ENCODE measurements around the gene KRTAP3-2. TPM values are rescaled to one million over a fixed set of nuclear protein-coding genes. Genes with fewer than 3 reads are reported as not detected.

Gene KRTAP3-2
- total RNA-seq, 1 donor from 2014 or later: not detected

DNA sequence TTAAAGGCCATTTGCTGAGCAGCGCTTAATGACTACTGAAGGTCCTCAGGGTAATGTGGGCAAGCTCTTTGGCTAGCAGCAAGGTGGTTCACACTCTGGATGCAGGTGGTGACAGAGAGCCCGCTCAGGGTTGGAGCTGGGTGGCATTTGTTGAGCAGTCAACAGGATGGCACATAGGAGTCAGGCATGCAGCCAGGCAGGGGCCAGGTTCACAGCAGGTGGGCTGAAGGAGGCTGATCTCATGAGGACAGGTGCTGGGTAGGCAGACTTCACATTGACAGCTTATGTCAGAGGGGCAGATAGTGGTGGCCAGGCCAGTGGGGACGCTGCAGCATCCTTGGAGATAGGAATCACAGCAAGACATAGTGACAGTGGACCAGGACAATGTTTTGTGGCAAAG is 4.7 kb upstream of the KRTAP3-2 start:
- Histone ChIP-seq H3K27ac (no peak overlapping the region), H3K4me1 (no peaks in the 10 kb centered on the region), H3K27me3 (no peaks in the 10 kb centered on the region), H3K9me3 (no peaks in the 10 kb centered on the region), H3K36me3 (no peaks in the 10 kb centered on the region), H3K4me3 (no peak overlapping the region)
- no peak for DNase-seq (ENCODE audit: low spot score in 2 of 2)
- intact Hi-C loops (cut with DNase I): no loop called here
- TF ChIP-seq, protein P1, sequence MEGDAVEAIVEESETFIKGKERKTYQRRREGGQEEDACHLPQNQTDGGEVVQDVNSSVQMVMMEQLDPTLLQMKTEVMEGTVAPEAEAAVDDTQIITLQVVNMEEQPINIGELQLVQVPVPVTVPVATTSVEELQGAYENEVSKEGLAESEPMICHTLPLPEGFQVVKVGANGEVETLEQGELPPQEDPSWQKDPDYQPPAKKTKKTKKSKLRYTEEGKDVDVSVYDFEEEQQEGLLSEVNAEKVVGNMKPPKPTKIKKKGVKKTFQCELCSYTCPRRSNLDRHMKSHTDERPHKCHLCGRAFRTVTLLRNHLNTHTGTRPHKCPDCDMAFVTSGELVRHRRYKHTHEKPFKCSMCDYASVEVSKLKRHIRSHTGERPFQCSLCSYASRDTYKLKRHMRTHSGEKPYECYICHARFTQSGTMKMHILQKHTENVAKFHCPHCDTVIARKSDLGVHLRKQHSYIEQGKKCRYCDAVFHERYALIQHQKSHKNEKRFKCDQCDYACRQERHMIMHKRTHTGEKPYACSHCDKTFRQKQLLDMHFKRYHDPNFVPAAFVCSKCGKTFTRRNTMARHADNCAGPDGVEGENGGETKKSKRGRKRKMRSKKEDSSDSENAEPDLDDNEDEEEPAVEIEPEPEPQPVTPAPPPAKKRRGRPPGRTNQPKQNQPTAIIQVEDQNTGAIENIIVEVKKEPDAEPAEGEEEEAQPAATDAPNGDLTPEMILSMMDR (IDR thresholded peaks at IDR 0.05): no peak

DNA sequence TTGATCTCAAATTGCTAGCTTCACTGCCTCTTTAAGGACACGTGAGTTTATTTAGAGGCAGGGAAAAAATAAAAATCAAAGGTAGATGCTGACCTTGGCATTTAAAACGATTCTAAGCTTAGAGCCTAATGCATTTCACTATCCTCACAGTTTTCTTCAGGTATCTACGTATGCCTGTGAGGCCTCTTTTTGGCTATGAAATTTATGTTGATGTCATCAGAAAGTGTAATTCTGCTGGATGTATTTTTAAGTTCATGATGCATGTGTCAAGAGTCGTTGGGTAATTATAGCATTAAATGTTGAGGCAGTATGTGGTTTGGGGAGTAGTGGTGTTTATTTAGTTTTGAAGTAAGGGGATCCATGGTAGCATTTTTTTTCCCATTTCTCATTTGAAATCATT is 4.2 kb upstream of the KRTAP3-2 start:
- intact Hi-C loops (cut with DNase I): no loop called here
- no peak overlapping the region for H3K27ac ChIP-seq
- no peaks in the 10 kb centered on the region for H3K4me1 ChIP-seq
- no peaks in the 10 kb centered on the region for H3K36me3 ChIP-seq
- H3K27me3 ChIP-seq: no peaks in the 10 kb centered on the region
- TF ChIP-seq, protein P1 (IDR thresholded peaks at IDR 0.05): no peak
- H3K9me3 ChIP-seq: no peaks in the 10 kb centered on the region
- DNase-seq (ENCODE audit: low spot score in 2 of 2): no peak
- no peak overlapping the region for H3K4me3 ChIP-seq

DNA sequence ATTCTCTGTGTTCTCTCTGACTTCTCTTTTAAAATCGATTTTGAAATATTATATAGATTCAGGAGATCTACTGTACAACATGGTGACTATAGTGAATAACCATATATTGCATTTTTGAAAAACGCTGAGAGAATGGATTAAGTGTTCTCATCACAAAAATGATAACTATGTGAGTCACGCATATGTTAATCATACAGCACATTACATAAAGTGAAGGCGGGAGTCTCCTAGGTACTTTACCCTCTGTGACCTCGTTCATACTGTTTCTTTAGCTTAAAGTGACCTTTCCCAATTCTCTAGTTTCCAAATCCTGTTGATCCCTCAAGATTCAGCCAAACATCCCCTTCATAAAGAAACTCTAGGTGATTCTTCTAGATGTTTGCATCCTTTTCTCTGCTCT is 3.1 kb upstream of the KRTAP3-2 start:
- TF ChIP-seq, protein P1 (IDR thresholded peaks at IDR 0.05): no peak
- Histone ChIP-seq H3K4me3 (no peak overlapping the region), H3K27ac (no peak overlapping the region), H3K27me3 (no peaks in the 10 kb centered on the region), H3K9me3 (no peaks in the 10 kb centered on the region), H3K36me3 (no peaks in the 10 kb centered on the region), H3K4me1 (no peaks in the 10 kb centered on the region)
- intact Hi-C loops (cut with DNase I): no loop called here
- DNase-seq (ENCODE audit: low spot score in 2 of 2): no peak

DNA sequence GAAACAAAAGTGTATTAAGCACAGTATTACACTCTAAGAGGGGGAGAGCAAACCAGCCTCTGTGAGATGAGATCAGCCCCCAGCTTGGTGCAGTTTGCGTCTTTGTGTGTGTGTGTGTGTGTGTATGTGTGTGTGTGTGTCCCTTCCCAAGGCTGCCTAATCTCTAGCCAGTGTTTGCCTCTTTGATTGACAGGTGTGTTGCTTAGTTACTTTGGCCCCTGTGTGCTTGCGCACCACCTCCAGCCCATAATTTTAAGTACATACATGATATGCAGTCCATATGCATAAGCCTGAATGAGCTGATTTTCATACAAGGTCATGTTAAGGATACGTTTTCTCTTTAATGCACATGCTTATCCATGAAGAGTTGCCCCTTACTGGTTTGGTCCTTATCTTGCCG is 2.1 kb upstream of the KRTAP3-2 start:
- no peaks in the 10 kb centered on the region for H3K27me3 ChIP-seq
- intact Hi-C loops (cut with DNase I): no loop called here
- H3K27ac ChIP-seq: no peak overlapping the region
- H3K4me1 ChIP-seq: no peaks in the 10 kb centered on the region
- no peaks in the 10 kb centered on the region for H3K36me3 ChIP-seq
- H3K4me3 ChIP-seq: no peak overlapping the region
- no peak for DNase-seq (ENCODE audit: low spot score in 2 of 2)
- no peaks in the 10 kb centered on the region for H3K9me3 ChIP-seq
- TF ChIP-seq, protein P1 (IDR thresholded peaks at IDR 0.05): no peak

DNA sequence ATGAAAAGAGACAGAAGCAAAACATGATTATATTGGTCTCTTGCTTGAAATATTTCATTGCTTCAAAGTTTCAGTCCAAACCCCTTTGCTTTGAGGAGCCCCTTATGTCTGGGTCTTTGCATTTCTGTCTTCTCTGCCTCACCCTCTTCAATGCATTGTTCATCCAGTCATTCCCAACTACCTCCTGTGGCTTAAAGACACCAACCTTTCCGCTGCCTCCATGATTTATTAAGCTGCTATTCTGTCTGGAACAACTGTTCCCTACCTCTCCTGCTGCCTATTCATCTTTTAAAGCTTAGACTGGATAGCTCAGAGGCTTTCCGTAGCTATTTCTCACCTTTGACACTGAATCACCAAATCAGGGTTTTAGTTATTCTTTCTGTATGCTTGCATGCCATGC is 2.3 kb downstream of the KRTAP3-2 start:
- H3K4me3 ChIP-seq: no peak overlapping the region

More for the DNA sequence above, 2.3 kb downstream of the KRTAP3-2 start:
- H3K36me3 ChIP-seq: no peaks in the 10 kb centered on the region
- TF ChIP-seq, protein P1 (IDR thresholded peaks at IDR 0.05): no peak
- H3K27ac ChIP-seq: no peak overlapping the region
- H3K9me3 ChIP-seq: no peaks in the 10 kb centered on the region
- intact Hi-C loops (cut with DNase I): no loop called here
- H3K27me3 ChIP-seq: no peaks in the 10 kb centered on the region
- no peak for DNase-seq (ENCODE audit: low spot score in 2 of 2)
- no peaks in the 10 kb centered on the region for H3K4me1 ChIP-seq

Data from ascending aorta (tissue), 2 donors.